Upper lobe of right lung (tissue), 1 donor: ENCODE measurements around the gene WDTC1. TPM values are rescaled to one million over a fixed set of nuclear protein-coding genes. Genes with fewer than 3 reads are reported as not detected.
A peak's percentile ranks its signal among the peaks of the same experiment; 100 is the strongest.
"Not testable (repeated sequence)": the region's sequence is repeated elsewhere in the genome, so short reads cannot be mapped to it uniquely, and the experiment has no call there.

Source experiments
- ATAC-seq: fragments of 200-7000 bp; cut with Tn5 transposase; one replicate; pipeline ENCODE4 v1.9.1; 2020; ENCODE audit warnings: mild to moderate bottlenecking, moderate library complexity
- DNase-seq: peaks from one replicate; pipeline ENCODE4 v3.0.0-alpha.2; 2020
- H3K27ac ChIP-seq: fragments of 200-600 bp; one replicate; pipeline ENCODE4 v1.8.0; 2022
- H3K27me3 ChIP-seq: fragments of 200-600 bp; one replicate; pipeline ENCODE4 v1.8.0; 2022; ENCODE audit warnings: mild to moderate bottlenecking
- H3K36me3 ChIP-seq: fragments of 200-600 bp; one replicate; pipeline ENCODE4 v1.8.0; 2022
- H3K4me1 ChIP-seq: fragments of 200-600 bp; one replicate; pipeline ENCODE4 v1.8.0; 2022
- H3K4me3 ChIP-seq: fragments of 200-600 bp; one replicate; pipeline ENCODE4 v1.8.0; 2022; ENCODE audit warnings: mild to moderate bottlenecking
- H3K9me3 ChIP-seq: fragments of 200-600 bp; one replicate; pipeline ENCODE4 v1.8.0; 2022
- intact Hi-C: fragments of 100-400 bp; cut with DNase I; formaldehyde crosslinking; loops from one replicate; pipeline ENCODE4 v1.11.0; 2022
- long read RNA-seq: library from polyadenylated mRNA; unstranded; transcript quantifications from one replicate; pipeline ENCODE4 v2.0.0, GENCODE V29; 2021
- total RNA-seq: library from RNA; stranded (reverse); fragmentation: NEBNext Ultra II Directional; extraction: Animal tissue kit (Norgen Biotek cat#: 25700); gene quantifications from one replicate; pipeline ENCODE4 v1.2.1, GENCODE V29; 2021
- TF ChIP-seq, protein P1 (sequence below): fragments of 200-600 bp; IDR thresholded peaks from one replicate; pipeline ENCODE4 v1.8.0; 2022; ENCODE audit warnings: antibody characterized with exemption
- donor health status: DM: no; HTN: yes; CAD: no; lungs with severe emphysema.

Gene WDTC1, protein sequence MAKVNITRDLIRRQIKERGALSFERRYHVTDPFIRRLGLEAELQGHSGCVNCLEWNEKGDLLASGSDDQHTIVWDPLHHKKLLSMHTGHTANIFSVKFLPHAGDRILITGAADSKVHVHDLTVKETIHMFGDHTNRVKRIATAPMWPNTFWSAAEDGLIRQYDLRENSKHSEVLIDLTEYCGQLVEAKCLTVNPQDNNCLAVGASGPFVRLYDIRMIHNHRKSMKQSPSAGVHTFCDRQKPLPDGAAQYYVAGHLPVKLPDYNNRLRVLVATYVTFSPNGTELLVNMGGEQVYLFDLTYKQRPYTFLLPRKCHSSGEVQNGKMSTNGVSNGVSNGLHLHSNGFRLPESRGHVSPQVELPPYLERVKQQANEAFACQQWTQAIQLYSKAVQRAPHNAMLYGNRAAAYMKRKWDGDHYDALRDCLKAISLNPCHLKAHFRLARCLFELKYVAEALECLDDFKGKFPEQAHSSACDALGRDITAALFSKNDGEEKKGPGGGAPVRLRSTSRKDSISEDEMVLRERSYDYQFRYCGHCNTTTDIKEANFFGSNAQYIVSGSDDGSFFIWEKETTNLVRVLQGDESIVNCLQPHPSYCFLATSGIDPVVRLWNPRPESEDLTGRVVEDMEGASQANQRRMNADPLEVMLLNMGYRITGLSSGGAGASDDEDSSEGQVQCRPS
- 44.1 TPM for total RNA-seq
- long read RNA-seq, full-length matches to known transcripts: 2 of 26 reads
- long read RNA-seq, partial matches to known transcripts: 9 of 26 reads
- long read RNA-seq, other reads (novel, unspliced or antisense): 15 of 26 reads

DNA sequence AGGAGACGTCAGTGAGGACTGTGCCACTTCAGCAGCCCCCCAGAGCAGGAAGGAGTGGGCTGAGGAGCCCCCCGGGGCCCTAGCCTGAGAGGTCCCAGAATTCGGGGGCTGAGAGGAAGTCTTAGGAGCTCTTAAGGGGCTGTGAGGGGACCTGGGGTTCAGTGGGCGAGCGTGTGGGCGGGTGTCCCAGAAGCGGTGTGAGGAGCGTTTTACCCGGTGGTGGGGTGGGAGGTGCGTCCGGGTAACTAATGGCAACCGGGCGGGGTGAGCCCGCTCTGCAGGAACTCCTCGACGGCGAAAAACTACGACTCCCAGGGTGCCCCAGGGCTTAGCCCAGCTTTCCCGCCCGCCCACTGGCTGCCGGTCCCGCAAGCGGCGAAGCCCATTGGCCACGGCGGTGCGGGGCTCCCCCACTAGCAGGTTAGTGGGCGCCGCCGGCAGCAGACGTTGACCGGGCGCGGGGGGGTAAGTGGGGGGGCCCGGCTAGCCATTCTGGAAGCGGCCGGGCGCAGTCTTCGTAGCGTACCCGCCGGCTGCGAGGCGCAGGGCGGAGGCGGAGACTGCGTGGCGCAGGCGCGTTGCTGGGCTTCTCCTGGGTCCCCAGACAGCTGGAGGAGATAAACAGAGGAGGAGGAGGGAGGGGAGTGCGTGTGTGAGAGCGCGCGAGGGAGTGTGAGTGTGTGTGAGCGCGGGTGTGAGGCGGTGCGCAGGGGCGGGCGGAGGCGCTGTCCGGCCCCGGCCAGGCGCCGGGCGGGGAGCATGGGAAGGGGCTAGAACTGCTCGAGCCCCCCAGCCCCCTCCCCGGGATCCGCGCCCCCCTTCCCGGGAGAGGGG lies at the start of gene WDTC1:
Gene WDTC1, plus strand, starts transcription at position 584 of the 834 bp plus-strand sequence. CDS start 26,423 bp downstream, outside the sequence.
- H3K36me3 ChIP-seq: no peaks in the 10 kb centered on the region
- peak within 1 kb of the TSS; percentile 80 for H3K4me3 ChIP-seq
- peak within 1 kb of the TSS; percentile 80 for H3K27ac ChIP-seq
- peaks cover 26% of the 10 kb centered on the region for H3K4me1 ChIP-seq
- peak; percentile 98 for ATAC-seq
- no peaks in the 10 kb centered on the region for H3K27me3 ChIP-seq
- DNase-seq: peak; percentile 100
- intact Hi-C loops: no loop called here
- TF ChIP-seq, protein P1, sequence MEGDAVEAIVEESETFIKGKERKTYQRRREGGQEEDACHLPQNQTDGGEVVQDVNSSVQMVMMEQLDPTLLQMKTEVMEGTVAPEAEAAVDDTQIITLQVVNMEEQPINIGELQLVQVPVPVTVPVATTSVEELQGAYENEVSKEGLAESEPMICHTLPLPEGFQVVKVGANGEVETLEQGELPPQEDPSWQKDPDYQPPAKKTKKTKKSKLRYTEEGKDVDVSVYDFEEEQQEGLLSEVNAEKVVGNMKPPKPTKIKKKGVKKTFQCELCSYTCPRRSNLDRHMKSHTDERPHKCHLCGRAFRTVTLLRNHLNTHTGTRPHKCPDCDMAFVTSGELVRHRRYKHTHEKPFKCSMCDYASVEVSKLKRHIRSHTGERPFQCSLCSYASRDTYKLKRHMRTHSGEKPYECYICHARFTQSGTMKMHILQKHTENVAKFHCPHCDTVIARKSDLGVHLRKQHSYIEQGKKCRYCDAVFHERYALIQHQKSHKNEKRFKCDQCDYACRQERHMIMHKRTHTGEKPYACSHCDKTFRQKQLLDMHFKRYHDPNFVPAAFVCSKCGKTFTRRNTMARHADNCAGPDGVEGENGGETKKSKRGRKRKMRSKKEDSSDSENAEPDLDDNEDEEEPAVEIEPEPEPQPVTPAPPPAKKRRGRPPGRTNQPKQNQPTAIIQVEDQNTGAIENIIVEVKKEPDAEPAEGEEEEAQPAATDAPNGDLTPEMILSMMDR: no peak
- H3K9me3 ChIP-seq: no peaks in the 10 kb centered on the region

DNA sequence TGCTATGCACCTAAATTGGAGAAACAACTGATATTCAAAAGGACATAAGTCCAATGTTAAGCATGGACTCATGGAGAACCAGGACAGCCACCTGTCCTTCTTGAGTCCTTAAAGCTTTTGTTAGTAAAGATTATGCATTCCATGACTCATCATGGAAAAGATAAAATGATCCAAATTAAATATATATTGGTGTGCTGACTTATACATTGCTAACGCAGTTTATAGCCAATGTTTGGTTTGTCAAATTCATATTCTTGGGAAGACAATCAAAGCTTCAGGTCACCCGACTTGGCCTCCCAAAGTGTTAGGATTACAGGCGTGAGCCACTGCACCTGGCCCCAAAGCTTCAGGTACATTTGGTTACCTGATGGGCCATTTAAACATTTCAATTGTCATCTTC lies 49.8 kb upstream of the WDTC1 start:
- not testable (repeated sequence) for ATAC-seq

DNA sequence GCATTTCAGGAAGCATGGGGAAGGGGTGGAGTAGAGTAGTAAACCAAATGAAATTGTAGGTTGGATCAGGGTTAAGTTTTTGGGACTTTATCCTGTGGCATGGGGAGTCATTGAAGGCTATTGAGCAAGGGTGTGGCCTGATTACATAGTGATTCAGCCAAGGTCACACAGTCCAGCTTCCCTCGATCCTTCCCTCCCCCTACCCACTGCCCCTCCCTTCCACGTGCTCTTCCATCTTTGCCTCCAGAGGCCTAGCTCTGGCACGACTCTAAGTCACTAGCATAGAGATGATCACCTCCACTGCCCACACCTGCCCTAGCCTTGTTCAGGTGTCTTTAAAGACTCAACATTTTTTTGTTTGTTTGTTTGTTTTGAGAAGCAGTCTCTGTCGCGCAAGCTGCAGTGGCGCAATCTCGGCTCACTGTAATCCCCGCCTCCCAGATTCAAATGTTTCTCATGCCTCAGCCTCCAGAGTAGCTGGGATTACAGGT lies 42.3 kb upstream of the WDTC1 start:
- no peaks in the 10 kb centered on the region for H3K9me3 ChIP-seq
- H3K27me3 ChIP-seq: no peaks in the 10 kb centered on the region
- TF ChIP-seq, protein P1: no peak
- DNase-seq (no peak), ATAC-seq (peak; percentile 80)
- intact Hi-C loops: loop anchor here (10.0 kb wide), 1 partner anchor 93 kb away; no protein-coding TSS in a partner anchor
- no peak overlapping the region for H3K27ac ChIP-seq
- no peaks in the 10 kb centered on the region for H3K36me3 ChIP-seq
- H3K4me3 ChIP-seq: no peak overlapping the region
- H3K4me1 ChIP-seq: peaks cover 7% of the 10 kb centered on the region

More for the DNA sequence above, 49.8 kb upstream of the WDTC1 start:
- H3K27ac ChIP-seq, H3K4me1 ChIP-seq, H3K4me3 ChIP-seq, H3K9me3 ChIP-seq, H3K36me3 ChIP-seq, intact Hi-C loops, H3K27me3 ChIP-seq, DNase-seq: not testable (repeated sequence)

DNA sequence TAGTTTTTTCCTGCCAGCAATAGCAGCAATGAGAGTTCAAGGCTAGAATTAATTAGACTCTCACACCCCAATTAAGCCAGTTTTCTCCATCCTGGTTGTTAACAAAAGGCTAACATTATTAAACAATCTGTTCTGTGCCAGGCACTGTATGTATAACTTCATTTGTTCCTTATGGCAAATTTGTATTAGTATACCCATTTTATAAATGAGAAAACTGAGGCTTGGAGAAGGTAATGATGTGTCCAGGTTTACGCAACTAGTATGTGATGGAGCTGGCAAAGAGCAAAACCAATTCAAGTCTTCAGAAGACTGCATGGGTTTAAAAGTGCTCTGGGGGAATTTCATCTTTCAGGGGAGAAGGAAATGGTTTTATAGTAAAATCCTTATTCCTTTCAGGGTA lies 41.2 kb upstream of the WDTC1 start:
- intact Hi-C loops: loop anchor here (10.0 kb wide), 1 partner anchor 92 kb away; no protein-coding TSS in a partner anchor
- no peak overlapping the region for H3K4me3 ChIP-seq
- peaks cover 9% of the 10 kb centered on the region for H3K4me1 ChIP-seq
- no peaks in the 10 kb centered on the region for H3K27me3 ChIP-seq
- ATAC-seq (no peak), DNase-seq (no peak)
- no peak overlapping the region for H3K27ac ChIP-seq
- H3K36me3 ChIP-seq: no peaks in the 10 kb centered on the region
- no peaks in the 10 kb centered on the region for H3K9me3 ChIP-seq
- TF ChIP-seq, protein P1: no peak

DNA sequence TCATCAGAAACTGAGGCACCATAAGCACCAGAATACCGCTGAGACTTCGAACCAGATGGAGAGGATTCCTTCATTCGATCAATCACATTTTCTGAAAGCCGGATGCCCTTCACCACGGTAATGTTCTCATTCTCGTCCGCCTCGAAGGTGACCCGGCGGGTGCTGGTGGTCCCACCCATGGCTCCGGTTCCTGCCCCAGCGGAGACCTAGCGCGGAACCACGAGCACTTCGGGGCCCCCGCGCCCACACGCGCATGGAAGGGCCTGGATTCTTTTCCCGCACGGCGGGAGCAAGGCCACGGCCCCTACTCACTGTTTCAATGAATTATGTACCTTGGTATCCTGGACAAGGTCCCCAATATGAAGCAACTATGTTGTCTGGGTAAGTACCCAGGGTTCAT lies 33.1 kb upstream of the WDTC1 start:
- H3K27me3 ChIP-seq: no peaks in the 10 kb centered on the region
- TF ChIP-seq, protein P1: no peak
- H3K9me3 ChIP-seq: no peaks in the 10 kb centered on the region
- H3K36me3 ChIP-seq: no peaks in the 10 kb centered on the region
- H3K27ac ChIP-seq: no peak overlapping the region
- no peak for DNase-seq
- peaks cover 3% of the 10 kb centered on the region for H3K4me1 ChIP-seq
- no peak overlapping the region for H3K4me3 ChIP-seq
- intact Hi-C loops: no loop called here
- ATAC-seq: no peak
